GM20431 (cell line): ENCODE results near the gene CFAP298.
"Not testable (repeated sequence)": the region's sequence is repeated elsewhere in the genome, so short reads cannot be mapped to it uniquely, and the experiment has no call there.

Experiments used
- in situ Hi-C: fragments of 300-500 bp; cut with MseI, MboI; formaldehyde crosslinking; loops from one replicate; pipeline ENCODE4 v1.15.0; 2020; ENCODE audit warnings: low sequenced_read_pairs; ENCODE audit not compliant: unreplicated experiment

Gene CFAP298

DNA sequence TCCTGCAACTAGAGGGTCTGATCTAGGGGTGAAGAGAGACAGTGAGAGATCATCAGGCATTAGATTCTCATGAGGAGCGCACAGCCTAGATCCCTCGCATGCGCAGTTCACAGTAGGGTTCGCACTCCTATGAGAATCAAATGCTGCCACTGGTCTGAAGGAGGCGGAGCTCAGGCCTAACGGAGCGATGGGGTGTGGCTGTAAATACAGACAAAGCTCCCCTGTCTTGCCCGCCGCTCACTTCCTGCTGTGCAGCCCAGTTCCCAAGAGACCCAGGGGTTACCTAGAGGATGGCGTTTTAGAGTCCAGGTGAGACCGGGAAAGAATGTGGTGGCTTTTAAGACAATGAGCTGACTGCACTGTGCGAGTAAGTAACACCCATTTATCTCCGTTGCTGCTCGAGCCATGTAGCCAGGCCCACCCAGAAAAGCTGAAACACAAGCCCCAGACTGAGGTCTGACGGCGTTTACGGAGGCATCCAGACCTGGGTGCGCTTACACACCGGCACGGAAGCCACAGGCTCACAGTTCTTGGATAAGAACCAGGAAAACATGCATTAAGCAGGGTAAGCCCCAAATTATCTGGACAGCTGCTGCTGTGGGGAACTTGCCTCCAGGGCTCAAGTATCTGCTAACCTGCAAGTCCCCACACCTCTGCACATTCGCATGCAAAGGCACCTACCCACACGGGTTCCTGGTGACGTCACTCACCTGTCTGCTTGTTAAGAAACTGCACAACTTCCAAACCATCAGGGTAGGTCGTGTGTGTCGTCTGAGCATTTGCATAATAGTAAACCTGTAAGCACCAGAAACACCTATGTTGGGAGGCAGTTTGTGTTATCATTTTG is 39.4 kb downstream of the CFAP298 start:
- in situ Hi-C loops, result no loop called here

DNA sequence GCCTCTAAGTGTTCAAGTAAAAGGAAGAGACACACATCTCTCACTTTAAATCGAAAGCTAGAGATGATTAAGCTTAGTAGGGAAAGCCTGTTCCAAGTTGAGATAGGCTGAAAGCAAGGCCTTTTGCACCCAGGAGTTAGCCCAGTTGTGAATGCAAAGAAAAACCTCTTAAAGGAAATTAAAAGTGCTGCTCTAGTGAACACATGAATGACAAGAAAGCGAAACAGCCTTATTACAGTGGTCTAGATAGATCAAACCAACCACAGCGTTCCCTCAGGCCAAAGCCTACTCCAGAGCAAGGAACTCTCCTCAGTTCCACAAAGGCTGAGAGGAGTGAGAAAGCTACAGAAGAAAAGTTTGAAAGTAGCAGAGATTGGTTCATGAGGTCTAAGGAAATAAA is 41.7 kb downstream of the CFAP298 start:
- in situ Hi-C loops, result no loop called here

DNA sequence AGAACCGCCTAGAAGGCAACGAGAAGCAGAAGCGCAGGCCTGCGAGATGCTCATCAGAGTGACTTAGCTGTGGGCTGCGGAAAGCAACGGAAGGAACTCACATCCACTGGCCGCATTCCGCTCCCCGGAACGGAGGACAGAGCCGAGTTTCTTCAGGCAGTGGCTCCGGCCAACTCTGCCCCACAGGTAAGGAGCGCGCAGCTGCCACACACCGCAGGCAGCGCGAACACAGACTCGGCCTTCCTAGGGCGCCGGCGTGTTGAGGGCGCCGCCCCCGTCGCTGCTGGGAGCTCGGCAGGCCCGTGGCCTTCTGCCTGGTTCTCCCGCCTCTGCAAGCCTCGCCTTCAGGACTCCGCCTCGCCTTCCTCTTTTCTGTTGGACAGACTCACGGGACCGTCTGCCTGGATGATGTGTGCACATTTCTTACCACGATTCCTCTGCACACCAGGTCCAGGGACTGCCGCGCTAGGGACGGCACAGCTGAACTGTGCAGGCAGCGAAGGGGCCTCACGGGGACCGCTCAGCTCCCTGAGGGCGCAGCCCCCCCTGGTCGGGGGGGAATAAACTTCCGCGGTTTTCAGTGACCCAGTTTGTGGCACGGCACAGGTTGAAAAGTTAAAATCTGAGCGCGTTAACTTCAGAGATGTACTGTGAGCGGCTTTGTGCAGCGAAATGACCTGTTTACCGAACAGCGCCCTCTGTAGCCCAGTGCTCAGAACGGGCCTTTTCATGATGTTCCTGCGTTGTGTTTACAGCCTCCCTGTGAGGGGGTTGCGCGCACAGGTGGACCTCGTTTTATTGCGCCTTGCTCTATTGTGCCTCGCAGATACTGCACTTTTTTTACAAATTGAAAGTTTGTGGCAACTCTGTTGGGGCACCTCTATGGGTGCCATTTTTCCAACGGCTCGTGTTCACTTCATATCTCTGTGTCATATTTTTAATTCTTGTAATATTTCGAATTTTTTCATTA is 42.6 kb downstream of the CFAP298 start:
- in situ Hi-C loops, result no loop called here

DNA sequence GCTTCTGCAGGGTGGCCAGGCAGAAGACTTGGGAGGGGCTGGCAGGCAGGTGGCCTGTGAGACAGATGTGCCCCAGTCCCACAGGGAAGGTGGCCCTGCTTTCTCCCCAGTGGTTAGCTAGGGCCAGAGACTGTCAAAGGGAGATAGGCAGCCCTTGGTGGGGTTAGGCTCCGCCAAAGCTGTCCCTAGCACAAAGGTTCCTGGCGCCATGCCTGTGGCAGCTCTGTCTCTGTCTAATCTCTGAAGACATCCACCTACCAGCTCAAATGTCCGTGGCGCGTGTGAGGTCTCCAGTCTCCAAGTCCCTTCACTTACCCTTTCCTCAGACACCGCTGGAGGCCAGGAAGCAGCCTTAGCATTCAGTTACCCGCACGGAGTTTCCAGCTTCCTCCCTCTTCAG is 44.6 kb downstream of the CFAP298 start:
- in situ Hi-C loops, result no loop called here

DNA sequence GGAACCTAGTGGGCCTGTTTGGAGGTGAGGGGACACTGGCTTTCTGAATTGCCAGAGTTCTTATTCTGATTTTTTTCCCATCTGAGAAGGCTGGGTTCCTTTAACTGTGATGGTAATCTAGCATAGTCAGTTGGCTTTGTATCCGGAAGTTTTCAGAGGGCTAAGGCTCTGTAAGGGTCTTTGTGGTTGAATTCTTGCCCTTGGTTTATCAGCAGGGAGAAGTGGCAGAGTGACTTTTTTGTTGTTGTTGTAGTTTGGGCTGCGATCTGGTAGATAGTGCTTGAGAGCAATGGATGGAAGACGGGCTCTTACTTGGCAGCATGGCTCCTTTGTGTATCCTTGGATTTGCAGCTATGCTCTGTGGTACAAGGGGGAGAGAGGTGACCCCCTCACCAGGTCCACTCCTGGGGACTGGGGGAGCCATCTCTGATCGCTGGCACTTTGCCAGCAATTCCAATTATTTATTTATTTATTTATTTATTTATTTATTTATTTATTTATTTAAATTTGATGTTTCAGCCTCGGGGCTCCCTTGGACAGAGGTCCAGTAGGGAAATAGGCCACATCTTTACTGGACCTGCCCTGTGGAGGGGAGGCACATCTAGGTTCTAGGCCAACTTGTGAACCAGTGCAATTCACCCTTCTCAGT is 45.3 kb downstream of the CFAP298 start:
- in situ Hi-C loops, result no loop called here

DNA sequence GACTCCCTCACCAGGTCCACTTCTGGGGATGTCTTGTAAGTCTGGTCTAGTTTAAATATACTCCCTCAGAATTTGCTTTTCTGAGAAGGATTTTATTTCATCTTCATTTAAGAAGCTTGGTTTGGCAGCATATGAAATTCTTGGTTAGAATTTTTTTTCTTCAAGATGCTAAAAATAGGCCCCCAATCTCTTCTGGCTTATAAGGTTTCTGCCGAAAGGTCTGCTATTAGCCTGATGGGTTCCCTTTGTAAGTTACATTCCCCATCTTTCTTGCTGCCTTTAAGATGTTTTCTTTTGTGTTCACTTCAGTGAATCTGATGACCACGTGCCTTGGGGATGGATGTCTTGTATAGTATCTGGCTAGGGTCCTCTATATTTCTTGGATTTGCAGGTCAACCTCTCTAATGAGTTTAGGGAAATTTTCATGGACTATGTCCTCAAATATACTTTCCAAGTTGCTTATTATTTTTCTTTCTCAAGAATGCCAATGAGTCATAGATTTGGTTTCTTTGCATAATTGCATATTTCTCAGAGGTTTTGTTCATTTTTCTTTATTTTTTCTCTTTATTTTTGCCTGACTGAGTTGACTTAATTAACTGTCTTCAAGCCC is 46.2 kb downstream of the CFAP298 start:
- in situ Hi-C loops, result no loop called here

DNA sequence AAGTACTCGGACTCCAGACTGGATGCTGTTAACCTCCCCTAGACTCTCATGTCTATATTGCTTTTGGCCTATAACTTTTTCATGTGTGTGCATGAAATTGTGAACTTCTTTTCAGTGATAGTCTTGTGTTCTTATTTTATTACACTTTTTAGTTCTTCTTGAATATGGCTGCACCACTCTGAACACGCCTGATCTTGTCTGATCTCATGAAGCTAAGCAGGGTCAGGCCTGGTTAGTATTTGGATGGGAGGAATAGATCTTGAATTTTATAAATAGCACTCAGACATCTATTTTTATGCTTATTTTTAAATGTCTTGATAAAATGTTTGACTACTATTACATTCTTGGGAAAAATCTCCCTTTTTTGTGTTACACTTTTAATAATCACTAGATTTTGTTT is 49.3 kb downstream of the CFAP298 start:
- in situ Hi-C loops, result no loop called here

DNA sequence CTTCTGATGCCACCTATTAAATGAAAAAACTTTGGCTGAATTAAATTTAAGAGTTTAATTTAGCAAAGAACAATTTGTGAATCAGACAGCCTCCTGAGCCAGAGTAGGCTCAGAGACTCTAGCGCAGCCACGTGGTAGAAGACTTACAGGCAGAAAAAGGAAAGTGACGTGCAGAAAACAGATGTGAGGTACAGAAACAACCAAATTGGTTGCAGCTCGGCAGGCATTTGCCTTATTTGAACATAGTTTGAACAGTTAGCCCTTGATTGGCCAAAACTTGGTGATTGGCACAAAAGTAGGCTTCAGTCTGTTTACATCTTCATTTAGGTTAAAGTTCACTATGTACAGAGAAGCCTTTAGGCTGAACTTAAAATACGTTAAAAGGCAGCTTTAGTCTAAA is 49.8 kb downstream of the CFAP298 start:
- in situ Hi-C loops, result no loop called here

DNA sequence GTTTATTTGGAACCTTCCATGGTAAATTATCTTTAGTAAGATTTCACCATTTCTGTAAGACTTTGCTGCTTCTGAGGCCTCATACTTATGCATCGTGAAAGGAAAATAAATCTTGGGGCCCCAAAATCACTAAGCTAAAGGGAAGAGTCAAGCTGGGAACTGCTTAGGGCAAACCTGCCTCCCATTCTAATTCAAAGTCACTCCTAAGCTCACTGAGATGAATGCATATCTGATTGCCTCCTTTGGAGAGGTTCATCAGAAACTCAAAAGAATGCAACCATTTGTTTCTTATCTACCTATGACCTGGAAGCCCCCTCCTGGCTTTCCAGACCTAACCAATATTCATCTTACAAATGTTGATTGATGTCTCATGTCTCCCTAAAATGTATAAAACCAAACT is 50.7 kb downstream of the CFAP298 start:
- in situ Hi-C loops, result not testable (repeated sequence)

DNA sequence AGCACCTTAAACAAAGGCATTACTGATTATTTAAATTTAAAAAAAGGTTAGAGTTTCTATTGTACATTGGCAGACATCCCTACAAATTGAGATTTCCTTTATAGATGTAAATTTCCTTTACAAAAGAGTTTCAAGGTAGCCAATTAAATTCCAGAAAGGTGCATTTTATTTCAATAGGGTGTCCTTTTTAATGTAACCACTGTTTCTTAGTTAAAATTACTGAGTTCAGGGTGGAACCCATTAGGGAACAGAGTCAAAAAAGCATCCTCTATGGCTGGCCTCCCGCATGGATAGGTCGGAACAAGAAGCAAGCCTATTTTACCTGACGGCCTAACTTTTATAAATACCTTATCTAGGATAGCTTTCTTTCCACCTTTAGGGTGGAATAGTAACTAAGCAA is 51.3 kb downstream of the CFAP298 start:
- in situ Hi-C loops, result no loop called here

DNA sequence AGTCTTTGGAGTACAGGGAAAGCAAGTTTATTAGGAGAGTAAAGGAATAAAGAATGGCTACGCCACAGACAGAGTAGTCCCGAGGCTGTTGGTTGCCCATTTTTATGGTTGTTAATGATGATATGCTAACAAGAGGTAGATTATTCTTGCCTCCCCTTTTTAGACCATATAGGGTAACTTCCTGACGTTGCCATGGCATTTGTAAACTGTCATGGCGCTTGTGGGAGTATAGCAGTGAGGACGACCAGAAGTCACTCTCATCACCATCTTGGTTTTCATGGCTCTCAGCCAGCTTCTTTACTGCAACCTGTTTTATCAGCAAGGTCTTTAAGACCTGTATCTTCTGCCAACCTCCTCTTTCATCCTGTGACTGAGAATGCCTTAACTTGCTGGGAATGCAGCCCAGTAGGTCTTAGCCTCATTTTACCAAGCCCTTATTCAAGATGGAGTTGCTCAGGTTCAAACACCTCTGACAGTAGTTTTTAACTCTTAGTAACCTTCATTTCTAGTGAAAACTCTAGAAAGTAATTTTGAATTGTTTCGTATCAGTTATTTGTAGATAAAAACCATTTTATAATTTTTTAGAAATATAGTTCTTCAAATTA is 53.1 kb downstream of the CFAP298 start:
- in situ Hi-C loops, result no loop called here

DNA sequence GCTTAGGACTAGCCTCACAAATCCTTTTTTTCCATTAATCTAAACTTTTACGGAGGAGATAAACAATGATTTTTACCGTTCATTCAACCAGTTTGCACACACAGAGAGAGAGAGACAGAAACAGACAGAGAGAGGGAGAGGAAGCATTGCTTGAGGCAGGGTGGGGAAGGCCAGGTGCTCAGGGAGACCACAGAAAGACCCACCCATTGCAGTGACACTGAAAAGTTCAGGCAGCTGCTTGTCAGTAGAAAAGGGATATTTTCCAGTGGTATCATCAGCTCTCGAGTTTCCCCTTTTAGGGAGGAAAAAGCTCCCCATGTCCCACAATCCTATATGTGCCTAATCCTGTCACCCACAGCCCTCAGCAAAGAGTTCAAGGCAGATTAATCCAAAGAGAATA is 54.1 kb downstream of the CFAP298 start:
- in situ Hi-C loops, result no loop called here

DNA sequence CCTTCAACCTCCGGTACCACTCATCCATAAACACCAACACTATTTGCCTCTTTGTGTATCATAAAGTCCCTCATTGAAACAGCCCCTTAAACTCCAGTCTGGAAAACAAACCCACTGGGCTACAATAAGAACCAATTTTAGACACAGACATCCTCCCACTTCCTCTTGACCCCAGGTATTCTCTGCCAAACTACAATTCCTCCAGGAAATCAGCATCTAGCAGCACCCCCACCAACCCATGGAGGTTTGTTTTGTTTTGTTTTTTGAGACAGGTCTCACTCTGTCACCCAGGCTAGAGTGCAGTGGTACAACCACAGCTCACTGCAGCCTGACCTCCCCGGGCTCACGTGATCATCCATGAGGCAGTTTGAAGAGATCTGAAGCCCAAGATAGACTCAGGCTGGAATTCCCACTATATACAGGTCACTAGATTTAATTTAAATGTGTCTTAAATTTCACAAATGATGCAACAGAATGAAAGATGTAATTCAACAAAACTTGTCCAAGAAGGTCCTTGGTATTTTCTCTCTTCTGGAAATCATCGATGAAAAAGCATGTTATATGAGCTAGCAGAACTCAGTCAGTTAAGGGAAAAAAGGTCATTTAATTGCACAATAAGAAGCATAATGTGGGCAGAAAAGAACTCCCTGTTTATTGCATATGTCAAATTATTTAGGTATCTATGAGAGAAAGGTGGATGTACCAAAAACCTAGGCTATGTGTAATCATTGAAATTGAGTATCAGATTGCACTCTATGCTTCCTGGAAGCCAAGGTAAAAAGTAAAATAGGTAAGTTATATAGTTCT is 57.1 kb downstream of the CFAP298 start:
- in situ Hi-C loops, result no loop called here

DNA sequence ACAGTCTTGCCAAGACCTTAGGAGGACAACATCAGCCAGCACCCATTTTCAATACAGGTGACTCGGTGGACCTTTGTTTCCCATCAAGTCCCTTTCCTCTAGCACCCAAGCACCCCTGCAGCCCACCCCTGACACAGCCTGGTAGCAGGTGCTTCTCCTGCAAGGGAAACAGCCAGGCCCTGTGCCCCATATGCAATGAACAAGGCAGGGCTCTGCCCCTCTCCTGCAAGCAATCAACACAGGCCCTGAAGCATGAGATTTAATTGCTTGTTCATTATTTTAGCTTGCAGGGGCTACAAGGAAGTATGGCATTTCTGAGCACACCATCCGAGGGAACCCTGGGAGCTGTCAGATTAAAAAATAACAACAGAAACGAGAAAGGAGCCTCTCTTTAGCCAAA is 62.3 kb downstream of the CFAP298 start:
- in situ Hi-C loops, result no loop called here

DNA sequence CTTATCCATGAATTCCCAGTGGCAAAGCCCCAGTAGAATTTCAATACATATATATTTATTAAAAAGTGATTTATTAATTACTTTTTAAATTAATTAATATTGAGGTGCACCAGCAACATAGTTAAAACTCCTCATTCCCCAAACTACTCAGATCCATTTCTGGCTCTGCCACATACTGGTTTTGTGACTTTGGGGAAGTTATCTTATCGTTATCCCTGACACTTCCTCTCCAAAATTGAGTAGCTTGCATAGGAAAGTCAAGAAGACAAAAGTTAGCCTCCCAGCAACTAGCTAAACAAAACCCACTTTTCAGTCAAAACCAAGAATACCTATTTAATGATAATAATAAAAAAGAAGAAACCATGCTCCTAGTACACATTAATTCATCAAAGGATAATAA is 62.7 kb downstream of the CFAP298 start:
- in situ Hi-C loops, result no loop called here
